ENCODE measurements around the gene THBD. TPM values are rescaled to one million over a fixed set of nuclear protein-coding genes. Genes with fewer than 3 reads are reported as not detected.
A peak's percentile ranks its signal among the peaks of the same experiment; 100 is the strongest.

THBD gene
- total RNA-seq, 1 donor from 2014 or later, result 37.5 TPM

- TF ChIP-seq, protein P1, sequence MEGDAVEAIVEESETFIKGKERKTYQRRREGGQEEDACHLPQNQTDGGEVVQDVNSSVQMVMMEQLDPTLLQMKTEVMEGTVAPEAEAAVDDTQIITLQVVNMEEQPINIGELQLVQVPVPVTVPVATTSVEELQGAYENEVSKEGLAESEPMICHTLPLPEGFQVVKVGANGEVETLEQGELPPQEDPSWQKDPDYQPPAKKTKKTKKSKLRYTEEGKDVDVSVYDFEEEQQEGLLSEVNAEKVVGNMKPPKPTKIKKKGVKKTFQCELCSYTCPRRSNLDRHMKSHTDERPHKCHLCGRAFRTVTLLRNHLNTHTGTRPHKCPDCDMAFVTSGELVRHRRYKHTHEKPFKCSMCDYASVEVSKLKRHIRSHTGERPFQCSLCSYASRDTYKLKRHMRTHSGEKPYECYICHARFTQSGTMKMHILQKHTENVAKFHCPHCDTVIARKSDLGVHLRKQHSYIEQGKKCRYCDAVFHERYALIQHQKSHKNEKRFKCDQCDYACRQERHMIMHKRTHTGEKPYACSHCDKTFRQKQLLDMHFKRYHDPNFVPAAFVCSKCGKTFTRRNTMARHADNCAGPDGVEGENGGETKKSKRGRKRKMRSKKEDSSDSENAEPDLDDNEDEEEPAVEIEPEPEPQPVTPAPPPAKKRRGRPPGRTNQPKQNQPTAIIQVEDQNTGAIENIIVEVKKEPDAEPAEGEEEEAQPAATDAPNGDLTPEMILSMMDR (IDR thresholded peaks at IDR 0.05), result no peak
- peaks cover 2% of the 10 kb centered on the region for H3K36me3 Mint-ChIP-seq (ENCODE audit: low read depth)
- no peaks in the 10 kb centered on the region for H3K9me3 Mint-ChIP-seq (ENCODE audit: low read depth)
- no peaks in the 10 kb centered on the region for H3K27me3 Mint-ChIP-seq (ENCODE audit: low read depth)
- no peak overlapping the region for H3K27ac Mint-ChIP-seq (ENCODE audit: unreplicated experiment)
- H3K4me1 Mint-ChIP-seq (ENCODE audit: low read depth), result peaks cover 33% of the 10 kb centered on the region
- no peak for DNase-seq (ENCODE audit: low spot score)
- H3K4me3 Mint-ChIP-seq (ENCODE audit: unreplicated experiment), result no peak overlapping the region
Observed at GRCh38 chr20:23042270-23042669, 7.2 kb downstream of the THBD start.

GRCh38 chr20:23039885-23040508, 9.5 kb downstream of the THBD start:
- Mint-ChIP-seq H3K36me3 (ENCODE audit: low read depth) (no peaks in the 10 kb centered on the region), H3K4me3 (ENCODE audit: unreplicated experiment) (no peak overlapping the region), H3K27ac (ENCODE audit: unreplicated experiment) (peak overlapping the region; percentile 24), H3K27me3 (ENCODE audit: low read depth) (no peaks in the 10 kb centered on the region), H3K9me3 (ENCODE audit: low read depth) (no peaks in the 10 kb centered on the region), H3K4me1 (ENCODE audit: low read depth) (peaks cover 26% of the 10 kb centered on the region)
- TF ChIP-seq, protein P1 (IDR thresholded peaks at IDR 0.05), result no peak
- no peak for DNase-seq (ENCODE audit: low spot score)

DNA sequence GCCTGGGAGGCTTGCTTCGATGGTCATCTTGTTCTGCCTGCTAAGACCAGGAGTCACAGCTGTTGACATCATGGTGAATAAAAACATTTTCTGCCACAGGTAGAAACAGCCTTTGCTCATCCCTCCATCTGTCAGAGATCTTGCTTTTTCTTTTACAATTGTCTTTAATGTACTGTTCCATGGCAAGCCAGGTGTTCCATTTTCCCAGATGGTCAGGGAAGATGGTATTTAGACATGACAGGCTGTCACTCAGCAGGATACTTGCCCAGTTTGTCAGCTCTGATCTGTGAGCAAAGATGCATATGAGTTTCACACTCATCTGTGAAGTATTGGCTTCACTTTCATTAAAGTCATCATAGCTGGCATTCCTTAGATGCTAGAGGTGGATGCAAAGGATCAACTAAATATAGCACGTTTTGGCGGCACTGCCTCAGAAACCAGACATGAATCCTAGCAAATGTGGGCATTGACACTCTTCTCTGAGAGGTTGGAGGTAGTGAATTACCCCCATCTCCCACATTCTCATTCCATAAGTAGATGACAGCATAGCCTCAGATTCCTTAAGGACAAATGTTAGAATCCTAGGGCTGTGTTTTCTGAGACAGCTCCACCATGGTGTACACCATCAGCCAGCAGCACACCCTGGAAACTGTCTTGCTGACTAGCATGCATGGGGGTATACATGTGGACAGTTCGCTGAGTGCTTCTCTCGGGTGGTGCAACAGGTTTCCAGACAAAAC, 10.2 kb downstream of the THBD start:
- no peak for DNase-seq (ENCODE audit: low spot score)
- no peaks in the 10 kb centered on the region for H3K9me3 Mint-ChIP-seq (ENCODE audit: low read depth)
- TF ChIP-seq, protein P1 (IDR thresholded peaks at IDR 0.05), result no peak
- peak overlapping the region; percentile 25 for H3K27ac Mint-ChIP-seq (ENCODE audit: unreplicated experiment)
- H3K4me3 Mint-ChIP-seq (ENCODE audit: unreplicated experiment), result no peak overlapping the region
- peaks cover 26% of the 10 kb centered on the region for H3K4me1 Mint-ChIP-seq (ENCODE audit: low read depth)
- no peaks in the 10 kb centered on the region for H3K27me3 Mint-ChIP-seq (ENCODE audit: low read depth)
- no peaks in the 10 kb centered on the region for H3K36me3 Mint-ChIP-seq (ENCODE audit: low read depth)

GRCh38 chr20:23037017-23037481, 12.4 kb downstream of the THBD start:
- TF ChIP-seq, protein P1 (IDR thresholded peaks at IDR 0.05), result no peak
- Mint-ChIP-seq H3K4me1 (ENCODE audit: low read depth) (peaks cover 26% of the 10 kb centered on the region), H3K27ac (ENCODE audit: unreplicated experiment) (no peak overlapping the region), H3K27me3 (ENCODE audit: low read depth) (peaks cover 2% of the 10 kb centered on the region), H3K4me3 (ENCODE audit: unreplicated experiment) (no peak overlapping the region), H3K36me3 (ENCODE audit: low read depth) (no peaks in the 10 kb centered on the region), H3K9me3 (ENCODE audit: low read depth) (no peaks in the 10 kb centered on the region)
- DNase-seq (ENCODE audit: low spot score), result no peak

DNA sequence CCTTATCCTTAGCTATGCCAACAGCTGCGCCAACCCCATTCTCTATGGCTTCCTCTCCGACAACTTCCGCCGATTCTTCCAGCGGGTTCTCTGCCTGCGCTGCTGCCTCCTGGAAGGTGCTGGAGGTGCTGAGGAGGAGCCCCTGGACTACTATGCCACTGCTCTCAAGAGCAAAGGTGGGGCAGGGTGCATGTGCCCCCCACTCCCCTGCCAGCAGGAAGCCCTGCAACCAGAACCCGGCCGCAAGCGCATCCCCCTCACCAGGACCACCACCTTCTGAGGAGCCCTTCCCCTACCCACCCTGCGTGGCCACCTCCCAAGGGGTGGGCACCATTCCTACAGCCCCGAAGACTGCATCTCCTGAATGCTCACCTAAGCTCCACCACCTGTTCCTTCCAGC, 13.1 kb downstream of the THBD start:
- Mint-ChIP-seq H3K9me3 (ENCODE audit: low read depth) (no peaks in the 10 kb centered on the region), H3K4me1 (ENCODE audit: low read depth) (peaks cover 26% of the 10 kb centered on the region), H3K27me3 (ENCODE audit: low read depth) (peaks cover 2% of the 10 kb centered on the region), H3K4me3 (ENCODE audit: unreplicated experiment) (no peak overlapping the region), H3K27ac (ENCODE audit: unreplicated experiment) (no peak overlapping the region), H3K36me3 (ENCODE audit: low read depth) (no peaks in the 10 kb centered on the region)
- DNase-seq (ENCODE audit: low spot score), result no peak
- TF ChIP-seq, protein P1 (IDR thresholded peaks at IDR 0.05), result no peak

Measured in chondrocyte (in vitro differentiated cells).